HG03103 (cell line): ENCODE results near the gene CFL2.
"Not testable (repeated sequence)": the region's sequence is repeated elsewhere in the genome, so short reads cannot be mapped to it uniquely, and the experiment has no call there.

ENCODE experiments used
- ATAC-seq: cut with Tn5 transposase; IDR thresholded peaks from one replicate; pipeline ENCODE4 v1.9.1; 2021; ENCODE audit warnings: low read depth; ENCODE audit not compliant: unreplicated experiment

Gene CFL2

DNA sequence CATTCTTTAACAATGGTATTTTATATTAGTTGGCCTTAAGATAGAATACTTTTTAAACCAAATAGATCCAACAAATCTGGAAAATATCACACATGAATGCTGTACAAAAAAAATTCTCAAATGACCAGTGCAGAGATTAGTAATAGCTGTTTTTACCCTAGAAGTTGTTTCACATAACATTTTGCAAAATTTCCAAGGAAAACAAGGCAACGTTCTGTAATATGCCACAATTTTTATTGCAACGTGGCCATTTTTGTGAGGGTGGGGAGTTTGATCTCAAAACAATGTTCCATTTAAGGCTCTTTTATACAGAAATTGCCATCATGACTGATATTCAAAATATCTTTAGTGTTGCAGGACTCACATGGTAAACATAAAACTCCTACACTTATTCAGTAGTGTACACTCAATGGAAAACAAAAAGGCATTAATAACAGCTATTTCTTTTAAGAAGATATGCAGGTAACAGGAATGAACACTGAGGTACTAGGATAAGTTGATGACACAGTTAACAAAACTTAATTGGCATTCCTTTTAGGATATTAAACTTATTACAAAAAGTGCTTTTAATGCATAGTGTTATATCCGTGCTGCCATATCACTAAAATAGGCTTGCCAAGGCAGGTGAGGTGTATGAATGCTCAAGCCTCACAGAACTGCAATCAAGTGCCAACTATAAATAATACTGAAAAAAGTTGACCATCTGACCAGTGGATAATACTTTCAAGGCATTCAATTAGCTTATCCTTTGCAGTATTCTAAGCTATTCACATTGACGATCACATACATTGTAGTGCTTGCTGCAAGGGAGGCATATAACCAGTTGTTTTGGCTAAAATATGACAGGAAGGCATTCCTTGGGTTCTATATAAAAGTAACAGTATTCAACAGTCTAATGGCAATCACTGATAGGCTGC is 2.3 kb downstream of the CFL2 start:
- no peak for ATAC-seq

DNA sequence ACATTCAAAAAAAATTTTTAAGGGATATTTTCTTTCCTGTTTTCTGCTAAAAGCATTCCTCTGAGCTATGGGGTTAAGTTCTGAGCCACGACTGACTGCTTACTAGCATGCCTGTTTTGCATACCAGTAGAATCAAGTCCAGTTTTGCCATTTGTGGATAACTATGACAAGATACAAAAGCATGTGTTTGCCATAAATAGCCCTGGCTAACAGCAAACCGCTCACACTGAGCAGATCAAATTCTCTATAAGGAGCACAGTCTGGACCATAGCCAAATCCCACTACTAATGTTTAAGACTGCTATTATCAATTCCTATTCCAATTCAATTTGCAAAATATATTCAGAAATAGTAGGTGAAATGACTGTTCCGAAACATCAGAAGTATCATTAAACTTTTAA is 3.2 kb downstream of the CFL2 start:
- ATAC-seq, result peak; percentile 43

DNA sequence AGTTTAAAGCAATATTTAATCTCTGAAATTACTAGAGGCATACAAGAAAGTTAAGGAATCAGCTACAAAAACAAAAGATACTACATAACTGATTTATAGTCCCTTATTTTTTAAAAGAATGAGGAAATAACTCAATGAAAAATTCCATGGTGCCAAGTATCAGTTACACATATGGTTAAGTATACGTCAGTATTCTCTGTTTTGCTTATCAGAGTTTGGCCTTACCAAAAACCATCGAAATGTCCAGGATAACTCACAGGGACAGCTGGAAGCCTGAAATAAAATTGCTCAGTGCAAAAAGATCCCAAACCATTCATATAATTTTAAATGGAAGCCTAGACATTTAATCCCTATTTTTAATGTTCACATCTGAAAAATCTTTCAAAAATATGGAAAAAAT is 3.6 kb downstream of the CFL2 start:
- ATAC-seq, result no peak

DNA sequence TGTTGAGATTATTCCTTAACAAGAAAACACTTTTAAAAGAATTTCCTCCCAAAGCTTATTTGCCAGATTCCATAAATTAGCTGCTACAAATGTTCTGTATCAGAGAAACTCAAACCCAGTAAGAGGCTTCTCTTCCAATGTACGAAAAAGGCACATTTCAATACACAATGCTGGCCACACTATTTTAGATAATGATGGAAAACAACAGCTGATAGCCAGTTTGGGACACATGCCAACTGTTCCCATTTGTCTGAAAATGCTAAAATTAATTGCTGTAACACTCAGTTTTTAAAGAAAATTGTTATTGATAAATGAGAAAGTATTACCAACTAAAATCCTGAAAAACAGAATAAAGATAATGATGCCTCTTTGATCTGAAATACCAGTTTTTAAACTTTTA is 4.4 kb downstream of the CFL2 start:
- ATAC-seq, result no peak

DNA sequence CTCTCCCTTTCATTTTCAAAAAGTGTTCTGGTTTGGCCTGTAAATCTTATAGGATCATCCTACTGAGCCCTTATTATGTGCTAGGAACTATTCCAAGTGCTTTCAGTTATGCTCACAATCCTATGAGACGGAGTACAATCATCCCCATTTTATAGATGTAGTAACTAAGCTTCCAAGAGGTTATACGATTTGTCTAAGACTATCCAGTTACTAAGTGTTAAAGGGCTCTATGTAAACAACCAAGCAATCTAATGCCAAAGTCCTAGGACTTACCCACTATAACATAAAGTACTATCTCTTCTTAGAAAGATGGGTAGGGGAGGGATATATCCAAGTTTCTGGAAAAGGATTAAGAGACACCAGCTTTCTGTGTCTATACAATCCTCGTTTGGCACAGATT is 6.7 kb downstream of the CFL2 start:
- no peak for ATAC-seq

DNA sequence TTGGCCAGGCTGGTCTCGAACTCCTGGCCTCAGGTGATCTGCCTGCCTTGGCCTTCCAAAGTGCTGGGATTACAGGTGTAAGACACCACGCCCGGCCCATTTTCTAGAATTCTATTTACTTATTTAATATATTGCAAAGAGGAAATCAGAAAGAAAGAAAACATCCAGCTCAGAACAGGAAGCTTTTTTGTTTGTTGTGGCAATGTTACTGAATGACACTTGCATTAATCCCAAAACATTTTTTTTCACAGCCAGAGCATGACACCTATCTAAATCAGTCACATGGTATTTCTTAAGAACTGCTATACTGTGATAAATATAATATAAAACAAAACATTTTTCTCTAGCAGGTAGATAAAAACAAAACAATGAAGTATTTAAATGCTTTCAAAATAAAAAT is 12.6 kb downstream of the CFL2 start:
- no peak for ATAC-seq

DNA sequence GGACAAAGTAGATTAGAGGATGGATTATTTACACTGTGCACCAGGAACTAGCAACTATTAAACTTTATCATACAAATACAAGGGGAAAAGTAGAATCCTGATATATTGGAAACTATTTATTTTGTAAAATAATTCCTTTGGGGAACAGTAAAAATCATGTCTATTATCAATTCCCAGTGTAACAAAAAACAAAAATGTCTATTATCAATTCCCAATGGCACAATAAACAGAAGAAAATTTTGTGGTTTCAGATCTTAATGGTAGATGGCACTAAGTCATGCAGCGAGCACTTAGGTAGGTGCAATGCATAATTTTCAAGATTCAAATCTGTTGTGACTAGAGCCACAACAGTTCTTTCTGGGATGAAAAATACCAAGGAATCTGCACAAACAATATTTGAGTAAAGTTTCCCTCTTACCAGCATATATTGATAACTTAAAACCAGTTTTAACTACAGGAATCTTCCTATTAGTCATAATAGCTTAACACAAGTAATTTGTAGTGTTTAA is 13.7 kb downstream of the CFL2 start:
- no peak for ATAC-seq

DNA sequence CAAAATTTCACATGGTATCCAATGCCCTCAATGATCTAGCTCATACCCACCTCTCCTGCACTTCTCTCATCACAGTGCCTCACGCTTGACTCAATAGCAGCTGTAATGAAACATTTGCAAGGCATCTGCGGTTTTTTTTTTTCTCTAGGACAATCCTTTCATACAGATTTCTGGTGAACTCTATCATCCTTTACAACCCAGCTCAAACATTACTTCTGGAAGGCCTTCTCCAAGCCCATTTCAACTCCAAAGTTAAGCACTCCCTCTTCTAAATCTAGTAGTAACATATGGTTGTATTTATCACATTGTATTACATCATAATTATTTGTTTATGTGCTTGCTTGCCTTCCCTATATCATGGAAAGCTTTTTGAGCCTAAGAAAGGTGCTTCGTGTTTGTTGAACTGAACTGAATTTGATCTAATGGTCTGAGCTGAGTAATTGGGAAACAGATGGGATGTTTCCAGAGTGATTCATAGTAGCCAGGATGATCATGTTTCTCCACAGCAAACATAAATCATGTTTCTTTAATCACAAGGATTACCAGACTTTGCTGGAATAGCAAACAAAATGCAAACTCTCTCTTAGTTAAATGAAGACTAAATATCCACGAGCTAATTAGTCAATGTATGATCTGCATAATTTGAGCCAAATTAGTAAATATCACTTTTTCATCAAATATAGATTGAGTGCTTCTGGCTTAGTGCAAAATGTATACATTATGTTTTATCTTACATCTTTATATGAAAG is 14.3 kb downstream of the CFL2 start:
- no peak for ATAC-seq

DNA sequence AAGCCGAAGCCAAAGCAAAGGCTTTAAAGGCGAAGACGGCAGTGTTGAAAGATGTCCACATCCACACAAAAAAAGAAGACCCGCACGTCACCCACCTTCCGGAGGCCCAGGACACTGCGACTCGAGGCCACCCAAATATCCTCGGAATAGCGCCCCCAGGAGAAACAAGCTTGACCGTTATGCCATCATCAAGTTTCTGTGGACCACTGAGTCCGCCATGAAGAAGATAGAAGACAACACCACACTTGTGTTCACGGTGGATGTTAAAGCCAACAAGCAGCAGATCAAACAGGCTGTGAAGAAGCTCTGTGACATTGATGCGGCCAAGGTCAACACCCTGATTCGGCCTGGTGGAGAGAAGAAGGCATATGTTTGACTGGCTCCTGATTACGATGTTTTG is 20.2 kb downstream of the CFL2 start:
- ATAC-seq, result not testable (repeated sequence)

DNA sequence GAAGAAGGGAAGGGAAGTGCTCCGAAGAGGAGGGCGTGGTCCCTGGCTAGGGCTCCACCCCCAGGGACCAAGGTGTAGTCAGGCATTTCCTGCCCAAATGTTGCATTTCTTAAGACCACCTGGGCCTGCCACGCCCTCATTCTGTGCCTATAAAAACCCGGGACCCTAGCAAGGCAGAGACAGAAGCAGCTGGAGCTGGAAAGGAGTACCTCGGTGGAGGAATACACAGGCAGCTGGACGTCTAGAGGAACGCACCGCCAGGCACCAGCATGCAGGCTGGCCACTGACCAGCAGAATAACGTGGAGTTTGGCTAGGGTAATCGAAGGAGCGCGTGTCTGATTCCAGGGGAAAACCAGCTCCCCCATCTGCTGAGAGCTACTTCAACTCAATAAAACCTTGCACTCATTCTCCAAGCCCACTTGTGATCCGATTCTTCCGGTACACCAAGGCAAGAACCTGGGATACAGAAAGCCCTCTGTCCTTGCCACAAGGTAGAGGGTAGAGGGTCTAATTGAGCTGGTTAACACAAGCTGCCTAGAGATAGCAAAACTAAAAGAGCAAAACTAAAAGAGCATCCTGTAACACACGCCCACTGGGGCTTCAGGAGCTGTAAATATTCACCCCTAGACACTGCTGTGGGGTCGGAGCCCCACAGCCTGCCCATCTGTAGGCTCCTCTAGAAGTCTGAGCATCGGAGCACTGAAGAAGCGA is 21.0 kb downstream of the CFL2 start:
- ATAC-seq, result no peak

DNA sequence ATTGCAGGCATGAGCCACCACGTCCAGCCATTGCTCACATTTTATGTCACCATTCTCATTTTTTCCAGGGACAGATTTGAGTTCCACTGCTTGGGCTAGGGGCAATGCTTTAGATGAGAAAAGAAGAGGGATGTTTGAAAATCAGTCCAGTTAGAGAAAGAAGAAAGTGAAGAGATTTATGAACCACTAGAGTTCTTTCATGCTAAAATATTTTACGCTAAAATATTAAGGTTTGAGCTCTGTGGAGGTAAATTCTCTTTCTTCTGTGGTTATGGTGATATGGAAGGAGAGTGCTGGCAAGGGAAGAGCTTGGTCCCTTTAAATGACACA is 21.5 kb downstream of the CFL2 start:
- ATAC-seq, result no peak

DNA sequence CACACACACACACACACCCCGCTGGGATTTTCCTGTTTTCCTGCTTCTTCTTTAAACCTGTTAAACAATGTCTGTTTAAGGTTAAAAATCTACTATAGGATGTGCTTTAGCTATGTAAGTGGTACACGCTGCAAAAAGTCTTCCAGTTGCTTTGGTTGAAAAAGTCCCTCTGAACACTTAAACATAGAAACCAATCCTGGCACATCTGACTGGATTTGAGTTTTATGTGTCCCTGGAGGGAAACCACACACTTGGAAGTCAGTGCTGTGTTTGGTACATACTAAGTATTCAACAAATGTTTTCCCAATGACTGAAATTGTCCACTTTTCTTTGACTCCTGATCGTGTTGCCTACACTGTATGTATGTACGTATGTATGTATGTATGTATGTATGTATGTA is 22.0 kb downstream of the CFL2 start:
- ATAC-seq, result no peak

DNA sequence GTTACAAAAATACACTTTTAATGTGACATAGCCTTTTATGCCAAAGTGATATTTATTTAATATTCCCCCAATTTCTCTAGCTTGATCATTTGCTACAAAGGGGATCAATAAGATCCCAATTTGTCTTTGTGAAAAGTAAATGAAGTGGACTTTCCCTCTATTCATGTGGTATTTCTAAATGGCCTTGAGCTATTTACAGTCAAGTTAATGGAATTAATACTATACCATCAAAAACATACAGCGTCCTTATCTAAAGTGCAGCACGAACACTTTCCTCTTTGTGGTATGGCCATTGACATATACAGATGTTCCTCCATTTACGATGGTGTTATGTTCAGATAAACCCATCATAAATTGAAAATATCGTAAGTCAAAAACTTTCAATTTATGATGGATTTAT is 23.2 kb downstream of the CFL2 start:
- no peak for ATAC-seq

DNA sequence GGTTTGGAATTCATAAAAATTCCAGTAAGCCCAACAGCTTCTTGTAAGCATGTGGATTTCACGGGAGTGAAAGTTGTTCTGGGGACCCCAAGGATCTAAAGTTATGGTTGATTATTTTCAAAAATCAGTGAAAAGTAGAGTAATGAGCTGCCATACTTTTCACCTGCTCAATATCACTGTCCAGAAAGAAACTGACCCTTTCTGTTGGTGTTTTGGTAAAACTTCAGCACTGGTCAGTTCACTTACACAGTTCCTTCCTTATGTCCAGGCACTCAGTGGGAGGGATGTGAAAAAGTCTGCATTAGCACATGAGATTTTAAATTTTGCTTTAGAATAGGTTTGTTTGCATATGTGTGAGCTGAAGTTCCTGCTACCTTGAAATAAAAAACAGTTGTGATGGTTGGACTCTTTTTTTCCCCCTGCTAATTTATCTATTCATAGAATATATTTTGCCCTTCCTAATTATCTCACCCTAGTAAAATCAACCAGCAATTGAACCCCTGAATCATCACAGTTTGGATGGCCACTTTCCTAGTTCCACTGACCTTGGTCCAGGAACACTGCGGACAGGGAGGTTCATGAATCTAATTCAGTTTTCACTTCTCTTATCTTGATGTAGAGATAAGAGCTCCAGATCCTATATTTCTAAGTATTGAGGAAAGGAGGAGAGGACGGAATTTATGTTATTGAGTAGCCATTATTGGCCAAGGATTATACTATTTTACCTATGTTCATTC is 25.8 kb downstream of the CFL2 start:
- no peak for ATAC-seq

DNA sequence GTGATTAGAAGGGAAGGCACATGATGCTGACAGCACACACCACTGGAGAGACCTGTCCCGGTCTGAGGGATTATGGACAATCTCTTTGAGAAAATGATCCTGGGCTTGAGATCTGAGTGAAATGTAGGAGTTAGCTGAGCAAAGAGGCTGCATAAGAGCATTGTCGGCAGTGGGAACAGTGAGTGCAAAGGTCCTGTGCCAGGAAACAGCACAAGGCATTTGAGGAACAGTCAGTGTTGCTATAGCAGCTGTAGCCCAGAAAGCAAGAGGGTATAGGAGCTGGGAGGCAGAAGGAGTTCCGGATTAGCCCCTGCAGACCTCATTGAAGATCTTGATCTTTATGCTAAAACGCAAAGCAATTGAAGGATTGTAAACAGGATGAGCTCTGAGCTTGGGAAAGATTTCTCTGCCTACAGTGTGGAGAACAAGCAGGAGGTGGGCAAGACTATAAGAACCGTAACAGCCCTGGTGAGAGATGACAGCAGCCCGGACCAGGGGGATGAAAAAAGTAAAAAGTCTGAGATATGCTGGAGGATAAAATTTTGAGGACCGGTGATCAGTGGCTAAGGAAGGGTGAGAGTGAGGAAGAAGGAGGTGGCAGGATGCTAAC is 28.5 kb downstream of the CFL2 start:
- ATAC-seq, result no peak

DNA sequence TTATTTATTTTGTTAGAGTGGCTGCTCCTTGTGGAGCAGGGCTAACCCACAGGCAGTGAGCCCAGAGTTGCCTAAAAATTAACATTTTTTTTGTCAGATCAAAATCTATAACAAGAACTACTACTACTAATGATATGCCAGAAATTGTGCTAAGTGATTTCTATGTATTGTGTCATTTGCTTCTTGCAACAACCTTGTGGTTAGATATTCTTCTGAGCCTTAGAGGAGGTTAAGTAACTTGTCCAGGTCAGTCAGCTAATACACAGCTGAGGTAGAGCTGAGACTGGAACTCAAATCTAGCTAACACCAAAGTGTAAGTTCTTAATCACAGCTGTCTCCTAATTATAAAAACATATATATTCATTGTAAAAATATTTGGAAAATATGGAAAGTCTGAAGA is 29.8 kb downstream of the CFL2 start:
- ATAC-seq, result no peak

DNA sequence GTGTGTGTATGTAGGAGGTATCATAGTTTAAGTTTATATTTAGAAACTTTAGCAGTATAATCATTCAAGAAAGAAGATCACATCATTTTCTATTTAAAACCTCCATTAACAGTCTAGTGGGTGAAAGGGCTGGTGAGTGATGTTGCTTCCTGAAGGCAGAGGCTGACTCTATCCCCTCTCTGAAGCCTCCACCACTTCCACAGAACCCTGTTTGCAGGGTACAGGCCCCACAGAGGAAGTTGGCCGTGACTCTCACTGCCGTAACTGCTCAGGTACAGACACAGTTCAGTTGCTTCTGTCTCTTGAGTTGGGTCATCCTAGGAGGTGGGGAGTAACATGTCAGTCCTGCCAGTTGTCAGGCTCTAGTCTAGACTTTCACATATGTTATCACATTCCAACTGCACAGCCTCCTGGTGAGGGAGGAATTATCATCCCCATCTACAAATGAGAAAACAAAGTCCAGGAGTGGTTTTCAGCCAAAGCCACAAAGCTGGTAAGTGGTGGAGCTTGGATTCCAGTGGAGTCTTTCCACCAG is 31.5 kb downstream of the CFL2 start:
- ATAC-seq, result no peak

DNA sequence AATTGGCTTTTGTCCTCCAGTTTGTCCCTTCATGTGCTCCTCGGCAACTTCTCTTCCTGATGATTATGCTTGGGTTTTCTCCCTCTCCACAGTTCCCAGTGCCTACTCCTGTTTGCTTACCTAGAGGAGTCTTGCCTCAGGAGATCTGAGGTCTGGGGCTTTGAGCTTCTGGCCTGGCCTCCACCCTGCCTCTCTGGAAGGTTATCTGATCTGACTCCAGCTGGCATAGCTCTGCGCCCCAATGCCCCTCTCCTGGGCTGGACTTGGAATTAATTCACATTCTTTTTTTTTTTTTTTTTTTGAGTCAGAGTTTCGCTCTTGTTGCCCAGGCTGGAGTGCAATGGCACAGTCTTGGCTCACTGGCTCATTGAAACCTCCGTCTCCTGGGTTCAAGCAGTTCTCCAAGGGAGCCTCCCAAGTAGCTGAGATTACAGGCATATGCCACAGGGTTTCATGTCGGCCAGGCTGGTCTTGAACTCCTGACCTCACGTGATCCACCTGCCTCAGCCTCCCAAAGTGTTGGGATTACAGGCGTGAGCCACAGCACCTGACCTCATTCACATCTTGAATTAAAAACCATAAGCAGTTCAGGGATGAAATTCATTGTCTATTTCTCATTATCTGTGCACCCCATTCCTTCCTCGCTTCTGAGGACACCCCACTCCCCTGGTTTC is 33.5 kb downstream of the CFL2 start:
- ATAC-seq, result no peak

DNA sequence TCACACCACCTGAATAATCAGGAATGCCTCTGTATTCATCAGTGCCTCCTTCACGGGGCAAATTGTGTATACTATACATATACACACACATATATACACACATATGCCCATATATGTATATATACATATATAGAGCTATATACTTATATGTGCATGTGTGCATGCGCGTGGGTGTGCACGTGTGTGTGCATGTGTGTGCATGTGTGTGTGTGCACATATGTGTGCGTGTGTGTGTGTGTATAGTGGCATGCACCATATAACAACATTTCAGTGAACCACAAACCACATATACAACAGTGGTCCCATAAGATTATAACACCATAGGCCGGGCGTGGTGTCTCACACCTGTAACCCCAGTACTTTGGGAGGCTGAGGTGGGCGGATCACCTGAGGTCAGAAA is 35.7 kb downstream of the CFL2 start:
- no peak for ATAC-seq
